ENCODE data around the gene CEP112. TPM values are rescaled to one million over a fixed set of nuclear protein-coding genes. Genes with fewer than 3 reads are reported as not detected.

The CEP112 gene
- total RNA-seq, 1 donor from 2014 or later = 26.3 TPM

GRCh38 chr17:65776890-65777289, 415.0 kb downstream of the CEP112 start:
- TF ChIP-seq CTCF (IDR thresholded peaks at IDR 0.05; ENCODE audit: unreplicated experiment) = no peak
- H3K27ac Mint-ChIP-seq (ENCODE audit: unreplicated experiment) = no peak overlapping the region
- H3K4me3 Mint-ChIP-seq (ENCODE audit: unreplicated experiment) = no peak overlapping the region
- H3K9me3 Mint-ChIP-seq (ENCODE audit: unreplicated experiment) = no peaks in the 10 kb centered on the region
- H3K36me3 Mint-ChIP-seq (ENCODE audit: low read depth, unreplicated experiment) = peaks cover 2% of the 10 kb centered on the region
- peaks cover 2% of the 10 kb centered on the region for H3K27me3 Mint-ChIP-seq (ENCODE audit: unreplicated experiment)
- H3K4me1 Mint-ChIP-seq (ENCODE audit: unreplicated experiment) = peaks cover 5% of the 10 kb centered on the region
- DNase-seq (ENCODE audit: low spot score) = no peak

GRCh38 chr17:65774787-65775186, 417.1 kb downstream of the CEP112 start:
- no peak overlapping the region for H3K4me3 Mint-ChIP-seq (ENCODE audit: unreplicated experiment)
- no peaks in the 10 kb centered on the region for H3K36me3 Mint-ChIP-seq (ENCODE audit: low read depth, unreplicated experiment)
- peaks cover 2% of the 10 kb centered on the region for H3K27me3 Mint-ChIP-seq (ENCODE audit: unreplicated experiment)
- no peaks in the 10 kb centered on the region for H3K9me3 Mint-ChIP-seq (ENCODE audit: unreplicated experiment)
- no peak for DNase-seq (ENCODE audit: low spot score)
- H3K4me1 Mint-ChIP-seq (ENCODE audit: unreplicated experiment) = peaks cover 5% of the 10 kb centered on the region
- no peak for TF ChIP-seq CTCF (IDR thresholded peaks at IDR 0.05; ENCODE audit: unreplicated experiment)
- H3K27ac Mint-ChIP-seq (ENCODE audit: unreplicated experiment) = no peak overlapping the region

GRCh38 chr17:65772989-65773388, 418.9 kb downstream of the CEP112 start:
- no peak for TF ChIP-seq CTCF (IDR thresholded peaks at IDR 0.05; ENCODE audit: unreplicated experiment)
- Mint-ChIP-seq H3K27me3 (ENCODE audit: unreplicated experiment) (peaks cover 2% of the 10 kb centered on the region), H3K4me3 (ENCODE audit: unreplicated experiment) (no peak overlapping the region), H3K36me3 (ENCODE audit: low read depth, unreplicated experiment) (no peaks in the 10 kb centered on the region), H3K4me1 (ENCODE audit: unreplicated experiment) (peaks cover 5% of the 10 kb centered on the region), H3K9me3 (ENCODE audit: unreplicated experiment) (no peaks in the 10 kb centered on the region), H3K27ac (ENCODE audit: unreplicated experiment) (no peak overlapping the region)
- DNase-seq (ENCODE audit: low spot score) = no peak

- Mint-ChIP-seq H3K9me3 (ENCODE audit: unreplicated experiment) (no peaks in the 10 kb centered on the region), H3K27ac (ENCODE audit: unreplicated experiment) (no peak overlapping the region), H3K27me3 (ENCODE audit: unreplicated experiment) (peaks cover 3% of the 10 kb centered on the region), H3K4me3 (ENCODE audit: unreplicated experiment) (no peak overlapping the region), H3K36me3 (ENCODE audit: low read depth, unreplicated experiment) (no peaks in the 10 kb centered on the region), H3K4me1 (ENCODE audit: unreplicated experiment) (peaks cover 5% of the 10 kb centered on the region)
- no peak for TF ChIP-seq CTCF (IDR thresholded peaks at IDR 0.05; ENCODE audit: unreplicated experiment)
- no peak for DNase-seq (ENCODE audit: low spot score)
Observed at GRCh38 chr17:65771704-65772103, 420.2 kb downstream of the CEP112 start.

- Mint-ChIP-seq H3K4me3 (ENCODE audit: unreplicated experiment) (no peak overlapping the region), H3K9me3 (ENCODE audit: unreplicated experiment) (no peaks in the 10 kb centered on the region), H3K27ac (ENCODE audit: unreplicated experiment) (no peak overlapping the region), H3K4me1 (ENCODE audit: unreplicated experiment) (peaks cover 17% of the 10 kb centered on the region), H3K36me3 (ENCODE audit: low read depth, unreplicated experiment) (no peaks in the 10 kb centered on the region), H3K27me3 (ENCODE audit: unreplicated experiment) (peaks cover 1% of the 10 kb centered on the region)
- no peak for DNase-seq (ENCODE audit: low spot score)
- no peak for TF ChIP-seq CTCF (IDR thresholded peaks at IDR 0.05; ENCODE audit: unreplicated experiment)
Observed at GRCh38 chr17:65763786-65764185, 428.1 kb downstream of the CEP112 start.
